Type B pancreatic cell (in vitro differentiated cells): ENCODE data around the gene CRACR2A. TPM values are rescaled to one million over a fixed set of nuclear protein-coding genes. Genes with fewer than 3 reads are reported as not detected.

ENCODE experiments used
- DNase-seq: peaks from one replicate; pipeline ENCODE4 v3.0.0; 2021; ENCODE audit warnings: mixed read lengths; ENCODE audit not compliant: unreplicated experiment; ENCODE audit errors: extremely low spot score
- H3K27ac Mint-ChIP-seq: 2 replicates; pipeline ENCODE4 v1.8.0; 2021; ENCODE audit warnings: mild to moderate bottlenecking, mixed read lengths
- H3K27me3 Mint-ChIP-seq: 2 replicates; pipeline ENCODE4 v1.8.0; 2021; ENCODE audit warnings: mixed read lengths
- H3K36me3 Mint-ChIP-seq: 2 replicates; pipeline ENCODE4 v1.8.0; 2021; ENCODE audit warnings: mixed read lengths
- H3K4me1 Mint-ChIP-seq: one replicate; pipeline ENCODE4 v1.8.0; 2021; ENCODE audit warnings: mixed read lengths; ENCODE audit not compliant: unreplicated experiment
- H3K4me3 Mint-ChIP-seq: 2 replicates; pipeline ENCODE4 v1.8.0; 2021; ENCODE audit warnings: mild to moderate bottlenecking, mixed read lengths
- H3K9me3 Mint-ChIP-seq: 2 replicates; pipeline ENCODE4 v1.8.0; 2021; ENCODE audit warnings: mixed read lengths
- total RNA-seq: library from RNA; stranded (reverse); gene quantifications from 2 replicates; pipeline ENCODE4 v1.2.1, GENCODE V29; 2021; ENCODE audit warnings: low replicate concordance
- TF ChIP-seq, protein P1 (sequence below): fragments of 200-600 bp; sonication (generic); conservative IDR thresholded peaks from 2 replicates; pipeline ENCODE4 v1.5.0; 2021; ENCODE audit warnings: antibody characterized with exemption, mild to moderate bottlenecking

Gene CRACR2A
- total RNA-seq, 1 donor from 2014 or later = 1.9 TPM

DNA sequence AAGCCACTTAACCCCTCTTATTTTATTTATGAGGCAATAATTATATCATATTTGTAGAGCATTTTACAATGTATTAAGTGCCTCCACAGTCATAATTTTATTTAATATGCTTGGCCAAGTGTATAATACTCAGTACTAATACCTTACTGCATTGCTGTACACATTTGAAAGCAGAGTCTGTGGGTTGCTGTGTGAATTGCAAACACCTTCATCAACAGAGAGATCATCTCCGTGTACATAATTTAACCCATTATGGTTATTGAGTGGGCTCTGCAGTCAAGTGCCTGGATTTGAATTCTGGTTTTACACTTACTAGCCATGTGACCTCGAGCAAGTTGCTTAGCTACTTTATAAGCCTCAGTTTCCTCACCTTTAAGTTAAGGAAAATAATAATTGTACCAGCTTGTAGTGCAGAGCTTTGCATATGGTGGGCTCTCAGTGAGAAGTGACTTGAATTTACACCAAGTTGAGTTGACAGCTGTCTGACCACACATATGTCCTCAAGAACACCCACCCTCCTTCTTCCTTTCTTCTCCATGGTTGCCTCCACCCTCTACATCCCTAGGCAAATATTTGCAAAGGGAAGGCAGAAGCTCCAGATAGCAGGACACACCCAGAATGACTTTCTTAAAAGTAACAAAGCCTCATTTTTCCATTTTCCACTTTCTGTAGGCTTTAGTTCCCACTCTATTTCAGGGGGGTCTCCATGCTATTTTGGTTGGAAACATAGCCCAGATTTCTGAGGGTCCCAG is 12.3 kb downstream of the CRACR2A start:
- H3K4me3 Mint-ChIP-seq = no peak overlapping the region
- TF ChIP-seq, protein P1, sequence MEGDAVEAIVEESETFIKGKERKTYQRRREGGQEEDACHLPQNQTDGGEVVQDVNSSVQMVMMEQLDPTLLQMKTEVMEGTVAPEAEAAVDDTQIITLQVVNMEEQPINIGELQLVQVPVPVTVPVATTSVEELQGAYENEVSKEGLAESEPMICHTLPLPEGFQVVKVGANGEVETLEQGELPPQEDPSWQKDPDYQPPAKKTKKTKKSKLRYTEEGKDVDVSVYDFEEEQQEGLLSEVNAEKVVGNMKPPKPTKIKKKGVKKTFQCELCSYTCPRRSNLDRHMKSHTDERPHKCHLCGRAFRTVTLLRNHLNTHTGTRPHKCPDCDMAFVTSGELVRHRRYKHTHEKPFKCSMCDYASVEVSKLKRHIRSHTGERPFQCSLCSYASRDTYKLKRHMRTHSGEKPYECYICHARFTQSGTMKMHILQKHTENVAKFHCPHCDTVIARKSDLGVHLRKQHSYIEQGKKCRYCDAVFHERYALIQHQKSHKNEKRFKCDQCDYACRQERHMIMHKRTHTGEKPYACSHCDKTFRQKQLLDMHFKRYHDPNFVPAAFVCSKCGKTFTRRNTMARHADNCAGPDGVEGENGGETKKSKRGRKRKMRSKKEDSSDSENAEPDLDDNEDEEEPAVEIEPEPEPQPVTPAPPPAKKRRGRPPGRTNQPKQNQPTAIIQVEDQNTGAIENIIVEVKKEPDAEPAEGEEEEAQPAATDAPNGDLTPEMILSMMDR = no peak
- DNase-seq = no peak
- H3K27ac Mint-ChIP-seq = no peak overlapping the region
- peaks cover 3% of the 10 kb centered on the region for H3K36me3 Mint-ChIP-seq
- peaks cover 15% of the 10 kb centered on the region for H3K27me3 Mint-ChIP-seq
- no peaks in the 10 kb centered on the region for H3K9me3 Mint-ChIP-seq
- no peaks in the 10 kb centered on the region for H3K4me1 Mint-ChIP-seq

DNA sequence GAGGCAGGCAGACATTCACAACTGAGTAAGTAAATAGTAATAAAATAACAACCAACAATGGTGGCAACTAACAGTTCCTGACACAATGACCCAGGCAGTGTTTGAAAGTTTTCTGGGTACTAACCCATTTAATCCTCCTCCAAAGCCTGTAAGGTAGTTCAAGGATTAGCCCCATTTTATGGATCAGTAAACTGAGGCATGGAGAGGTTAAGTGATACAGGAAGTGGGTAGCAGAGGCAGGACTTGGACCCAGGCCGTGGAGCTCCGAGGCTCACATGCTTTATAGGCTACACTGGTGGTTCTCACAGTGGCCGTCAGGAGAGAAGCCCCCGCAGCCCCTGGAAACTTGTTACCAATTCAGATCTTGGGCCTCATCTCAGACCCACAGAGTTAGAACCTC is 17.5 kb downstream of the CRACR2A start:
- no peaks in the 10 kb centered on the region for H3K36me3 Mint-ChIP-seq
- TF ChIP-seq, protein P1 = no peak
- no peak overlapping the region for H3K27ac Mint-ChIP-seq
- no peak for DNase-seq
- H3K27me3 Mint-ChIP-seq = peaks cover 11% of the 10 kb centered on the region
- H3K4me3 Mint-ChIP-seq = no peak overlapping the region
- H3K4me1 Mint-ChIP-seq = no peaks in the 10 kb centered on the region
- H3K9me3 Mint-ChIP-seq = no peaks in the 10 kb centered on the region

GRCh38 chr12:3732901-3733300 is 20.0 kb downstream of the CRACR2A start:
- Mint-ChIP-seq H3K27ac (no peak overlapping the region), H3K4me1 (peaks cover 5% of the 10 kb centered on the region), H3K9me3 (no peaks in the 10 kb centered on the region), H3K36me3 (no peaks in the 10 kb centered on the region), H3K4me3 (no peak overlapping the region), H3K27me3 (peaks cover 14% of the 10 kb centered on the region)
- TF ChIP-seq, protein P1 = no peak
- DNase-seq = no peak

- Mint-ChIP-seq H3K4me1 (peaks cover 10% of the 10 kb centered on the region), H3K9me3 (no peaks in the 10 kb centered on the region), H3K4me3 (no peak overlapping the region), H3K27me3 (peaks cover 22% of the 10 kb centered on the region), H3K27ac (no peak overlapping the region), H3K36me3 (no peaks in the 10 kb centered on the region)
- no peak for DNase-seq
- TF ChIP-seq, protein P1 = no peak
Measured at GRCh38 chr12:3730111-3730510, 22.8 kb downstream of the CRACR2A start.

DNA sequence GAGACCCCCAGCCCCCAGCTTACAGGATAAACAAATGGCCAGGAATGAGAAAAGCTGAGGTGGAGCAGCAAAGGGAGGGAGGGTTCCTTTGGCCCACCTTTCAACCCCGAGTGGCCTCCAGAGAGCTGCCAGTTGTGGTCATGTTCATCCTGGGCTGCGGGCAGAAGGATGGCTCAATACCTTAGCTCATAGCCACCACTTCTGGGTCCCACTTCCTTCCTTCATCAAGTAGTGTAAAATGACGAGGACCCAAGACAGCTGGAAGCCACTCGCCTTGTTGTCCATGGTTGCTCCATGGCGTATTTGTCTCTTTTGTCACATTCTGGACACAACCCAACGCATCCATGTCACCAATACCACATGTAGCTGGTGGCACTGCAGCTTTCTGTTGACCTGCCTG is 24.2 kb downstream of the CRACR2A start:
- Mint-ChIP-seq H3K4me1 (peaks cover 11% of the 10 kb centered on the region), H3K36me3 (no peaks in the 10 kb centered on the region), H3K27ac (no peak overlapping the region), H3K4me3 (no peak overlapping the region), H3K9me3 (no peaks in the 10 kb centered on the region), H3K27me3 (peaks cover 24% of the 10 kb centered on the region)
- TF ChIP-seq, protein P1 = no peak
- no peak for DNase-seq
